Cardiac fibroblast (primary cell): Measurements from ENCODE around the gene FXYD1.

Source experiments
- DNase-seq, 2 donors: peaks; one replicate each; pipeline versions ENCODE4 v3.0.0 to v3.0.0-alpha.2; 2010; ENCODE audit warnings: low read depth in 2 of 2
- H3K4me3 ChIP-seq, 2 donors: replicated peaks in 1 of 2; 1 replicate in 1 of 2; 2 replicates in 1 of 2; pipeline ENCODE4 v1.5.1; 2011; ENCODE audit warnings: low read depth in 2 of 2, low read length in 2 of 2, mild to moderate bottlenecking in 2 of 2, moderate library complexity in 1 of 2
- TF ChIP-seq, protein P1 (sequence below): IDR thresholded peaks from one replicate; pipeline ENCODE4 v1.5.1; 2011; ENCODE audit warnings: low read depth, mild to moderate bottlenecking, low read length, inconsistent platforms

Gene FXYD1

DNA sequence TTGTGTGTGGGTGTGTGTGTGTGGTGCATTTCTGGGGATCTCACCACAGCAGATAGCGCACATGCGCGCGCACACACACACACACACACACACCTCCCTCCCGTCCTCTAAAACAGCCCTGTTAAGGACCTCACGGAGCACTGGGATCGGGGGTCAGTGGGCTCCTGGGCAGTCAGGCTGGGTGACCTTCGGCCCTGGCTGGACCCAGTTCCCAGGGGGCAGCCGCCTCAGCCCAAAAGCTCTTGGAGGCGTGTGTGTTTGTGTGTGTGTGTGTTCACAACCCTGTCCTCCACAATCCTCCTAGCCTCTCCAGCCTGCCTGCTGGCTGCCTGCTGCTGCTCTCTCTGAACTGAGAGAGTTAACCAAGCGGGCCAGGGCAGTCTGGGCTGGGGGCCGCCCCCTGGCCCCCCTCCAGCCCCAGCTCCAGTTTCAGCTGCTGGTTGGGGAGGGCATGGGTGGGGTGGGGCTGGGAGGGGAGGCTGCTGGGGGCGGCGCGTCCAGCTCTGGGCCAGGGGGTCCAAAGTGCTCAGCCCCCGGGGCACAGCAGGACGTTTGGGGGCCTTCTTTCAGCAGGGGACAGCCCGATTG lies at the start of gene FXYD1:
FXYD1 (plus strand) TSS at position 520 of the 588 bp plus-strand sequence. CDS start 1,256 bp downstream, outside the sequence.
- H3K4me3 ChIP-seq = peak within 1 kb of the TSS in 1 of 2 donors; percentile 3
- TF ChIP-seq, protein P1, sequence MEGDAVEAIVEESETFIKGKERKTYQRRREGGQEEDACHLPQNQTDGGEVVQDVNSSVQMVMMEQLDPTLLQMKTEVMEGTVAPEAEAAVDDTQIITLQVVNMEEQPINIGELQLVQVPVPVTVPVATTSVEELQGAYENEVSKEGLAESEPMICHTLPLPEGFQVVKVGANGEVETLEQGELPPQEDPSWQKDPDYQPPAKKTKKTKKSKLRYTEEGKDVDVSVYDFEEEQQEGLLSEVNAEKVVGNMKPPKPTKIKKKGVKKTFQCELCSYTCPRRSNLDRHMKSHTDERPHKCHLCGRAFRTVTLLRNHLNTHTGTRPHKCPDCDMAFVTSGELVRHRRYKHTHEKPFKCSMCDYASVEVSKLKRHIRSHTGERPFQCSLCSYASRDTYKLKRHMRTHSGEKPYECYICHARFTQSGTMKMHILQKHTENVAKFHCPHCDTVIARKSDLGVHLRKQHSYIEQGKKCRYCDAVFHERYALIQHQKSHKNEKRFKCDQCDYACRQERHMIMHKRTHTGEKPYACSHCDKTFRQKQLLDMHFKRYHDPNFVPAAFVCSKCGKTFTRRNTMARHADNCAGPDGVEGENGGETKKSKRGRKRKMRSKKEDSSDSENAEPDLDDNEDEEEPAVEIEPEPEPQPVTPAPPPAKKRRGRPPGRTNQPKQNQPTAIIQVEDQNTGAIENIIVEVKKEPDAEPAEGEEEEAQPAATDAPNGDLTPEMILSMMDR = no peak
- DNase-seq = peak in 1 of 2 donors; percentile 58

DNA sequence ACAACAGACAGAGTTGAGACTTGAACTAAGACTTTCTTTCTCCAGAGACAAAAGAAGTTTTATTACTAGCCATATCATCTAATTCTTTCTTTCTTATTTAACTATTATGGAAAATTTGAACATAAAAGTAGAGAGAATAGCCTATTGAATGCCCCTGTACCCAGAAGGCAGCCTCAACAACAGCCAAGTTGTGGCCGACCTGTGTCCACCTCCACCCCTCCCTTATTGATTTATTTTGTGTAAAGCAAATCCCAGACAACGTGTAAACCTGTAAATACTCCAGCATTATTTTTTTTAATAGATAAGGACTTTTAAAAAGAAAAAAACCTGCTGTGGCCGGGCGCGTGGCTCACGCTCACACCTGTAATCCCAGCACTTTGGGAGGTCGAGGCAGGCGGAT lies 49.1 kb upstream of the FXYD1 start:
- no peak for DNase-seq
- TF ChIP-seq, protein P1 = no peak
- no peak overlapping the region for H3K4me3 ChIP-seq

DNA sequence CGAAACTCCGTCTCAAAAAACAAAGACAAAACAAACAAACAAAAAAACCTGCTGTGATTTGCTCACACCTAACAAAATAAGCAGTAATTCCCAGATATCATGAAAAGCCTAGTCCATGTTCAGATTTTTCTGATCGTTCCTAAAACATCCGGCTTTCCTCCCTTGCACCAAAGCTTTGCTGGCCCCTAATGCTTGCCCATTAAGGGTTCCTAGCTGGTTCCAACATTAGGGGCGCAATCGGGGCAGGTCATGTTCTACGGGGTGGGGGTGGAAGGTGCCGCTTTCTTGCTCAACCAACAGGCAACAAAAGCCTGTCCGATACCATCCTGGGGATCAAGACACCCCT lies 48.5 kb upstream of the FXYD1 start:
- H3K4me3 ChIP-seq = no peak overlapping the region
- no peak for DNase-seq
- TF ChIP-seq, protein P1 = no peak

DNA sequence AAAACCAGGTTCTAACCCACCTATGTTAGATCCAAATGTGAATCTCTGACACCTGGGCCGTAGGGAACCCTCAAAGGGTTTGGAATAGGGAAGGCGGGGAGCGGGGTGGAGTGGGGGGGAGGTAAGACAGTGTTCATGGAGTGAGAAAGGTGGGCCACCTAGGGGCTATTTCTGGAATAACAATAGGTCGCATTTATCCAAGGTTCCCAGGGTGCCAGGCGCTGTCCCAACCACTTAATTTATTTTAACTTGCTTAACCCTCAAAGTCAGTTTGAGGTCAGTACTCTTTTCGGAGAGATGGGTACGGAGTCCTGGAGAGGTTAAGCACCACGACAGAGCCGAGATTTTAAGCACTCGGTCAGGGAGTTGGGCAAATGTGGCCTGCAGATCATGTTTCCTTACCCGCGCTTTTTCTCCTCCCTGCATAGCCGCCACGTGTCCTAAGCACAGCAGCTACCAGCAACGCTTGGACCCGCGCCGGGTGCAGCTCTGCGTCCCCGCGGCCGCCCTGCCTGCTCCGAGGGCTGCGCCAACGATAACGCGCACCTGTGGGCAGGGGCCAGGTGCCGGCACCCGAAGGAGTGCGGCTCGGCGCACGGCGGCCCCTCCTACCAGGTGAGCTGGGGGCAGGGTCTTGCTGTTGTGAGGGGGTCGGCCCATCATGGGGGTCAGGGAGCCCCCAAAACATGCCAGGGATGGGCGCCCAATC lies 48.0 kb upstream of the FXYD1 start:
- peak; percentile 71 to 78 for DNase-seq
- TF ChIP-seq, protein P1 = peak; percentile 57
- no peak overlapping the region for H3K4me3 ChIP-seq

DNA sequence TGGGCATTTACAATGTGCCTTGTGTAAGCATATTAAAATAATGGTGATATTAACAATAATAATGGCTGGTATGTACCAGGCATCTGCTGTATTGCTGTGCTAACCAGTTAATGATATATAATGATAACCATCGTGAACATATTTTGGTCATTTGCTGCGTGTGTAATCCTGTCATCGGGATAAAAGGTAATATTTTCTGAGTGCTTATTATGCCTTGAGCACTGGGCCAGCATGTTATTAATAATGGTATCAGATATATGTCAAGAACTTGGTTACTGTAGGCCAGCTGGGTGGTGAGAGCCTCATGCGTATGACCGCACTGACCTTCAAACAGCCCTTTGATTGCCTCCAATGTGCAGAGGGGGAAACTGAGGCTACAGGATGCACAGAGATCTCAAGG lies 45.2 kb upstream of the FXYD1 start:
- TF ChIP-seq, protein P1 = no peak
- no peak for DNase-seq
- H3K4me3 ChIP-seq = no peak overlapping the region

DNA sequence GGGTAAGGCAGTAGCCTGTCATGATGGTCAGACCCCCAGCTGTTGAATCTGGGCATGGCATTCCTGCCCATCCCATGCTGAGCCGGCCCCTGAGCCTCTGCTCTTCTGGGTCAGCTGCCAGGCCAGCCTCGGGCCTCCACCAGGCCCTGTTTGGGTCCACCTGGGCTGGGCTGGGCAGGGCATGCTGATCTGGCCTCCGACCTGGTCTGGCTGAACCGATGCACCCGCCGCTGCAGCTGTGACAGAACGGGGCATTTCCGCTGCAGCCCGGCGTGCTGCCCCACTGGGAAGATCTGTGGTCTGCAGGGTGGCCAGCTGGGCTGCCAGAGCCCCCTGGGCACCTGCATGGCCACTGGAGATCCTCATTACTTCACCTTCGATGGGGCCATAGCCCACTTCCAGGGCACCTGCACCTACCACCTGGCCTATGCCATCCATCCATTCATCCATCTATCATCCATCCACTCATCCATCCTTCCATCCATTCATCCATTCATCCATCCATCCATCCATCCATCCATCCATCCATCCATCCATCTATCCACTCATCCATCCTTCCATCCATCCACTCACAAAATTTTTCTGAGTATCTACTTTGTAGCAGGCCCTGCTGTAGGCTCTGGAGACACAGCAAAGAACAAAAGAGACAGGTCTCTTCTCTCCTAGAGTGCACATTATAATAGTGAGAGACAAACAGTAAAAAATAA lies 44.5 kb upstream of the FXYD1 start:
- no peak for DNase-seq
- H3K4me3 ChIP-seq = no peak overlapping the region
- TF ChIP-seq, protein P1 = no peak
